Natural killer cell treated with Interleukin-12 subunit alpha and Interleukin-12 subunit beta and Interleukin-15 and Interleukin-18, amount 100 ng/mL, for 72 hours (primary cell): ENCODE results near the gene STAU1. TPM values are rescaled to one million over a fixed set of nuclear protein-coding genes. Genes with fewer than 3 reads are reported as not detected.

Source experiments
- ATAC-seq, 2 donors: fragments of 150-1000 bp; cut with Tn5 transposase in 1 of 2; sonication (Bioruptor Pico), chemical (Tn5 transposase) in 1 of 2; 2 replicates each; pipeline ENCODE4 v1.10.0; 2021
- DNase-seq: peaks from one replicate; pipeline ENCODE4 v3.0.0; 2022; ENCODE audit warnings: low spot score
- H3K27ac Mint-ChIP-seq, 2 donors: 1 replicate in 1 of 2; 2 replicates in 1 of 2; pipeline ENCODE4 v1.8.0; 2022; ENCODE audit warnings: mixed read lengths in 2 of 2, mild to moderate bottlenecking in 1 of 2, moderate library complexity in 1 of 2
- H3K27me3 Mint-ChIP-seq, 2 donors: 1 replicate in 1 of 2; 2 replicates in 1 of 2; pipeline ENCODE4 v1.8.0; 2022; ENCODE audit warnings: mixed read lengths in 2 of 2
- H3K36me3 Mint-ChIP-seq: one replicate; pipeline ENCODE4 v1.8.0; 2022; ENCODE audit warnings: mixed read lengths
- H3K4me1 Mint-ChIP-seq, 2 donors: 1 replicate in 1 of 2; 2 replicates in 1 of 2; pipeline ENCODE4 v1.8.0; 2022; ENCODE audit warnings: low read depth in 2 of 2, mixed read lengths in 2 of 2, mild to moderate bottlenecking in 1 of 2
- H3K4me3 Mint-ChIP-seq: one replicate; pipeline ENCODE4 v1.8.0; 2022; ENCODE audit warnings: mixed read lengths
- H3K9me3 Mint-ChIP-seq: 2 replicates; pipeline ENCODE4 v1.8.0; 2022; ENCODE audit warnings: mixed read lengths
- total RNA-seq, 2 donors: library from RNA; stranded (reverse); gene quantifications; one replicate each; pipeline ENCODE4 v1.2.3, GENCODE V29; 2022

Gene STAU1
- total RNA-seq, 2 donors from 2014 or later: 77.7 to 86.4 TPM

GRCh38 chr20:49166534-49167449, 21.3 kb downstream of the STAU1 start:
- Mint-ChIP-seq H3K27me3 (no peaks in the 10 kb centered on the region), H3K27ac (peak overlapping the region; percentile 74 to 75), H3K36me3 (peaks cover 9% of the 10 kb centered on the region), H3K9me3 (no peaks in the 10 kb centered on the region), H3K4me3 (peak overlapping the region; percentile 60), H3K4me1 (peaks cover 33 to 39% of the 10 kb centered on the region in 2 donors)
- peak in 1 of 2 donors; percentile 73 for ATAC-seq
- no peak for DNase-seq

GRCh38 chr20:49165611-49166010, 22.5 kb downstream of the STAU1 start:
- DNase-seq (no peak), ATAC-seq (no peak)
- Mint-ChIP-seq H3K36me3 (peaks cover 6% of the 10 kb centered on the region), H3K27me3 (no peaks in the 10 kb centered on the region), H3K4me3 (peak overlapping the region; percentile 5), H3K9me3 (no peaks in the 10 kb centered on the region), H3K27ac (peak overlapping the region; percentile 74 to 75), H3K4me1 (peaks cover 30 to 36% of the 10 kb centered on the region in 2 donors)

GRCh38 chr20:49163696-49164095, 24.4 kb downstream of the STAU1 start:
- H3K4me1 Mint-ChIP-seq: peaks cover 37 to 39% of the 10 kb centered on the region in 2 donors
- peaks cover 6% of the 10 kb centered on the region for H3K36me3 Mint-ChIP-seq
- DNase-seq: no peak
- H3K4me3 Mint-ChIP-seq: no peak overlapping the region
- no peaks in the 10 kb centered on the region for H3K9me3 Mint-ChIP-seq
- no peaks in the 10 kb centered on the region for H3K27me3 Mint-ChIP-seq
- H3K27ac Mint-ChIP-seq: no peak overlapping the region
- ATAC-seq: no peak

- Mint-ChIP-seq H3K36me3 (peaks cover 6% of the 10 kb centered on the region), H3K27ac (no peak overlapping the region), H3K4me1 (peaks cover 24 to 28% of the 10 kb centered on the region in 2 donors), H3K9me3 (no peaks in the 10 kb centered on the region), H3K4me3 (no peak overlapping the region), H3K27me3 (no peaks in the 10 kb centered on the region)
- ATAC-seq (no peak), DNase-seq (no peak)
Observed at GRCh38 chr20:49161428-49162152, 26.5 kb downstream of the STAU1 start.

- Mint-ChIP-seq H3K4me3 (no peak overlapping the region), H3K36me3 (no peaks in the 10 kb centered on the region), H3K27ac (peak overlapping the region in 1 of 2 donors; percentile 16), H3K27me3 (no peaks in the 10 kb centered on the region), H3K9me3 (no peaks in the 10 kb centered on the region), H3K4me1 (peaks cover 13 to 17% of the 10 kb centered on the region in 2 donors)
- DNase-seq (no peak), ATAC-seq (no peak)
Observed at GRCh38 chr20:49160057-49160929, 27.8 kb downstream of the STAU1 start.

GRCh38 chr20:49157146-49157545, 31.0 kb downstream of the STAU1 start:
- Mint-ChIP-seq H3K4me3 (no peak overlapping the region), H3K36me3 (no peaks in the 10 kb centered on the region), H3K4me1 (peaks cover 13 to 22% of the 10 kb centered on the region in 2 donors), H3K27ac (no peak overlapping the region), H3K9me3 (no peaks in the 10 kb centered on the region), H3K27me3 (no peaks in the 10 kb centered on the region)
- ATAC-seq: no peak
- no peak for DNase-seq

- ATAC-seq (no peak), DNase-seq (no peak)
- Mint-ChIP-seq H3K27me3 (no peaks in the 10 kb centered on the region), H3K4me3 (no peak overlapping the region), H3K36me3 (peaks cover 3% of the 10 kb centered on the region), H3K4me1 (peaks cover 10 to 17% of the 10 kb centered on the region in 2 donors), H3K9me3 (no peaks in the 10 kb centered on the region), H3K27ac (no peak overlapping the region)
Observed at GRCh38 chr20:49156481-49156880, 31.7 kb downstream of the STAU1 start.

GRCh38 chr20:49151436-49151835, 36.7 kb downstream of the STAU1 start:
- Mint-ChIP-seq H3K27ac (no peak overlapping the region), H3K27me3 (no peaks in the 10 kb centered on the region), H3K9me3 (no peaks in the 10 kb centered on the region), H3K4me3 (no peak overlapping the region), H3K36me3 (peaks cover 8% of the 10 kb centered on the region), H3K4me1 (peaks cover 5 to 12% of the 10 kb centered on the region in 2 donors)
- no peak for ATAC-seq
- DNase-seq: no peak

GRCh38 chr20:49149281-49150045, 38.7 kb downstream of the STAU1 start:
- Mint-ChIP-seq H3K36me3 (peaks cover 9% of the 10 kb centered on the region), H3K27me3 (no peaks in the 10 kb centered on the region), H3K4me1 (peaks cover 6 to 8% of the 10 kb centered on the region in 2 donors), H3K27ac (no peak overlapping the region), H3K9me3 (no peaks in the 10 kb centered on the region), H3K4me3 (no peak overlapping the region)
- ATAC-seq (no peak), DNase-seq (no peak)

GRCh38 chr20:49148601-49149000, 39.5 kb downstream of the STAU1 start:
- ATAC-seq (no peak), DNase-seq (no peak)
- no peaks in the 10 kb centered on the region for H3K27me3 Mint-ChIP-seq
- H3K4me1 Mint-ChIP-seq: peaks cover 5 to 15% of the 10 kb centered on the region in 2 donors
- H3K27ac Mint-ChIP-seq: no peak overlapping the region
- H3K4me3 Mint-ChIP-seq: no peak overlapping the region
- H3K9me3 Mint-ChIP-seq: no peaks in the 10 kb centered on the region
- peaks cover 12% of the 10 kb centered on the region for H3K36me3 Mint-ChIP-seq

GRCh38 chr20:49147296-49147695, 40.8 kb downstream of the STAU1 start:
- no peak overlapping the region for H3K27ac Mint-ChIP-seq
- H3K4me3 Mint-ChIP-seq: no peak overlapping the region
- H3K36me3 Mint-ChIP-seq: peaks cover 16% of the 10 kb centered on the region
- peaks cover 9 to 15% of the 10 kb centered on the region in 2 donors for H3K4me1 Mint-ChIP-seq
- H3K9me3 Mint-ChIP-seq: no peaks in the 10 kb centered on the region
- ATAC-seq: no peak
- no peaks in the 10 kb centered on the region for H3K27me3 Mint-ChIP-seq
- no peak for DNase-seq

- ATAC-seq (no peak), DNase-seq (no peak)
- H3K4me3 Mint-ChIP-seq: no peak overlapping the region
- H3K4me1 Mint-ChIP-seq: peaks cover 9 to 15% of the 10 kb centered on the region in 2 donors
- no peaks in the 10 kb centered on the region for H3K9me3 Mint-ChIP-seq
- peaks cover 14% of the 10 kb centered on the region for H3K36me3 Mint-ChIP-seq
- no peaks in the 10 kb centered on the region for H3K27me3 Mint-ChIP-seq
- no peak overlapping the region for H3K27ac Mint-ChIP-seq
Observed at GRCh38 chr20:49146442-49147225, 41.5 kb downstream of the STAU1 start.
